ENCODE measurements around the gene MAPT. TPM values are rescaled to one million over a fixed set of nuclear protein-coding genes. Genes with fewer than 3 reads are reported as not detected.

Gene MAPT
- polyA plus RNA-seq, 1 experiment, result 0.27 TPM

- Histone ChIP-seq H3K4me3 (ENCODE audit: low read depth, low read length) (no peak overlapping the region), H3K27ac (ENCODE audit: low read depth, low read length) (no peak overlapping the region), H3K27me3 (ENCODE audit: control insufficient read depth, insufficient read depth, low read length) (no peaks in the 10 kb centered on the region), H3K9me3 (ENCODE audit: control insufficient read depth, insufficient read depth, low read length) (no peaks in the 10 kb centered on the region)
- DNase-seq (ENCODE audit: low read depth, low spot score), result no peak
- CTCF ChIA-PET, result interaction anchor here (0.9 to 9.5 kb wide), 34 partner anchors 9 to 242 kb away, joined by 3 to 127 read pairs (median 5); partner anchors contain the start of gene KANSL1
- POLR2A ChIA-PET, result interaction anchor here (1.0 kb wide), 1 partner anchor 148 kb away, joined by 4 read pairs; the partner anchor contains the start of gene KANSL1
- TF ChIP-seq, protein P1, sequence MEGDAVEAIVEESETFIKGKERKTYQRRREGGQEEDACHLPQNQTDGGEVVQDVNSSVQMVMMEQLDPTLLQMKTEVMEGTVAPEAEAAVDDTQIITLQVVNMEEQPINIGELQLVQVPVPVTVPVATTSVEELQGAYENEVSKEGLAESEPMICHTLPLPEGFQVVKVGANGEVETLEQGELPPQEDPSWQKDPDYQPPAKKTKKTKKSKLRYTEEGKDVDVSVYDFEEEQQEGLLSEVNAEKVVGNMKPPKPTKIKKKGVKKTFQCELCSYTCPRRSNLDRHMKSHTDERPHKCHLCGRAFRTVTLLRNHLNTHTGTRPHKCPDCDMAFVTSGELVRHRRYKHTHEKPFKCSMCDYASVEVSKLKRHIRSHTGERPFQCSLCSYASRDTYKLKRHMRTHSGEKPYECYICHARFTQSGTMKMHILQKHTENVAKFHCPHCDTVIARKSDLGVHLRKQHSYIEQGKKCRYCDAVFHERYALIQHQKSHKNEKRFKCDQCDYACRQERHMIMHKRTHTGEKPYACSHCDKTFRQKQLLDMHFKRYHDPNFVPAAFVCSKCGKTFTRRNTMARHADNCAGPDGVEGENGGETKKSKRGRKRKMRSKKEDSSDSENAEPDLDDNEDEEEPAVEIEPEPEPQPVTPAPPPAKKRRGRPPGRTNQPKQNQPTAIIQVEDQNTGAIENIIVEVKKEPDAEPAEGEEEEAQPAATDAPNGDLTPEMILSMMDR (IDR thresholded peaks at IDR 0.05; ENCODE audit: low read depth, low read length), result no peak
These were observed 150.6 kb downstream of the MAPT start for GRCh38 chr17:46044989-46045388.

- Histone ChIP-seq H3K9me3 (ENCODE audit: control insufficient read depth, insufficient read depth, low read length) (no peaks in the 10 kb centered on the region), H3K4me3 (ENCODE audit: low read depth, low read length) (no peak overlapping the region), H3K27ac (ENCODE audit: low read depth, low read length) (no peak overlapping the region), H3K27me3 (ENCODE audit: control insufficient read depth, insufficient read depth, low read length) (no peaks in the 10 kb centered on the region)
- ChIA-PET POLR2A (no interaction called here), CTCF (interaction anchor here (0.6 to 9.5 kb wide), 6 partner anchors 41 to 167 kb away, joined by 5 to 127 read pairs (median 8); partner anchors contain the start of gene KANSL1)
- DNase-seq (ENCODE audit: low read depth, low spot score), result no peak
- TF ChIP-seq, protein P1 (IDR thresholded peaks at IDR 0.05; ENCODE audit: low read depth, low read length), result no peak
These were observed 151.3 kb downstream of the MAPT start for GRCh38 chr17:46045639-46046038.

GRCh38 chr17:46046957-46047356 is 152.6 kb downstream of the MAPT start:
- H3K27ac ChIP-seq (ENCODE audit: low read depth, low read length), result no peak overlapping the region
- ChIA-PET CTCF (interaction anchor here (0.6 to 1.6 kb wide), 2 partner anchors 11 to 63 kb away, joined by 3 read pairs; no protein-coding TSS in a partner anchor), POLR2A (interaction anchor here (0.6 to 1.1 kb wide), 2 partner anchors 26 to 145 kb away, joined by 3 to 11 read pairs; no protein-coding TSS in a partner anchor)
- TF ChIP-seq, protein P1 (IDR thresholded peaks at IDR 0.05; ENCODE audit: low read depth, low read length), result no peak
- H3K27me3 ChIP-seq (ENCODE audit: control insufficient read depth, insufficient read depth, low read length), result no peaks in the 10 kb centered on the region
- H3K4me3 ChIP-seq (ENCODE audit: low read depth, low read length), result no peak overlapping the region
- no peaks in the 10 kb centered on the region for H3K9me3 ChIP-seq (ENCODE audit: control insufficient read depth, insufficient read depth, low read length)
- DNase-seq (ENCODE audit: low read depth, low spot score), result no peak

GRCh38 chr17:46047398-46047797 is 153.0 kb downstream of the MAPT start:
- Histone ChIP-seq H3K27ac (ENCODE audit: low read depth, low read length) (no peak overlapping the region), H3K4me3 (ENCODE audit: low read depth, low read length) (no peak overlapping the region), H3K9me3 (ENCODE audit: control insufficient read depth, insufficient read depth, low read length) (no peaks in the 10 kb centered on the region), H3K27me3 (ENCODE audit: control insufficient read depth, insufficient read depth, low read length) (no peaks in the 10 kb centered on the region)
- TF ChIP-seq, protein P1 (IDR thresholded peaks at IDR 0.05; ENCODE audit: low read depth, low read length), result no peak
- POLR2A ChIA-PET, result interaction anchor here (1.1 kb wide), 1 partner anchor 145 kb away, joined by 11 read pairs; no protein-coding TSS in a partner anchor
- CTCF ChIA-PET, result interaction anchor here (0.6 to 1.6 kb wide), 2 partner anchors 10 to 63 kb away, joined by 3 read pairs; no protein-coding TSS in a partner anchor
- no peak for DNase-seq (ENCODE audit: low read depth, low spot score)

DNA sequence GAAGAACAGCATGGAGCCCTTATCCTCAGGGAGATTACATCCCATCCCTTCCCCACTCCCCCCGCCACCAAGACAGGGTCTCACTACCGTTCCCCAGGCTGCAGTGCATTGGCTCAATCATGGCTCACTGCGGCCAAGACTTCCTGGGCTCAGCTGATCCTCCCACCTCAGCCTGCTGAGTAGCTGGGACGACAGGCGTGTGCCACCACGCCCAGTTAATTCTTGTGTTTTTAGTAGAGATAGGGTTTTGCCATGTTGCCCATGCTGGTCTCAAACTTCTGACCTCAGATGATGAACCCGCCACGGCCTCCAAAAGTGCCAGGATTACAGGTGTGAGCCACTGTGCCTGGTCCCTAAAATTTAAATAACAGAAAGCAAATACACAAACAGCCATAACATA is 153.5 kb downstream of the MAPT start:
- DNase-seq (ENCODE audit: low read depth, low spot score), result no peak
- POLR2A ChIA-PET, result interaction anchor here (1.1 kb wide), 1 partner anchor 144 kb away, joined by 11 read pairs; no protein-coding TSS in a partner anchor
- Histone ChIP-seq H3K9me3 (ENCODE audit: control insufficient read depth, insufficient read depth, low read length) (no peaks in the 10 kb centered on the region), H3K4me3 (ENCODE audit: low read depth, low read length) (no peak overlapping the region), H3K27ac (ENCODE audit: low read depth, low read length) (no peak overlapping the region), H3K27me3 (ENCODE audit: control insufficient read depth, insufficient read depth, low read length) (no peaks in the 10 kb centered on the region)
- CTCF ChIA-PET, result interaction anchor here (1.6 kb wide), 1 partner anchor 10 kb away, joined by 3 read pairs; no protein-coding TSS in a partner anchor
- TF ChIP-seq, protein P1 (IDR thresholded peaks at IDR 0.05; ENCODE audit: low read depth, low read length), result no peak
